ENCODE measurements around the gene PLK3. TPM values are rescaled to one million over a fixed set of nuclear protein-coding genes. Genes with fewer than 3 reads are reported as not detected.
"Not testable (repeated sequence)": the region's sequence is repeated elsewhere in the genome, so short reads cannot be mapped to it uniquely, and the experiment has no call there.

PLK3 gene
- total RNA-seq, 1 donor from 2014 or later: 26.1 TPM

- no peak for DNase-seq
These were observed 27.9 kb downstream of the PLK3 start for GRCh38 chr1:44828003-44828651.

DNA sequence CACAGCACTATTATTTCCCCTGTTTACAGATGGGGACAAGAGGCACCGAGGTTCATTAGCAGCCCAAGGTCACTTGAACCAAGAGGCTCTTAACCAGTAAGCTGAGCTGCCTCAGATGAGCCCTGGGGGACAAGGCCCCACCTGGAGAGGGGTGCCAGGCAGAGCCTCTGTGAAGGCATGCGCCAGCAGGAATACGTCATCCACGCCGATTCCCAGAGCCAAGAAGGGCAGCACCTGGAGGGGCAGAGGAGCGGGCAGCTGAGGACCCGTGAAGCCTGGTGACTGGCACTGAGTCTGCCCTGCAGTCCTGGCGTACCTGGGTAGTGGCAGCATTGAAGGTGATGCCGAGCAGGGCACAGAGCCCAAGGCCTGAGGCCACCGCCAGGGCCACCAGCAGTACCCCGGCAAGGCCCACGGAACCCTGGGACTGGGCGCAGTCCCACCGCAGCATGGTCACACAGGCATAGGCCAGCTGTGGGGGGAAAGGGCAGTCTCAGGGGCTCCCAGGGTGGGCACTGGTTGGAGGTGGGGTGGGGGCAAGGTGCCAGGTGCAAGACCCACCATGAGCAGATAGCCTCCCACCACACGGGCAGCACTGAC, 28.8 kb downstream of the PLK3 start:
- no peak for DNase-seq

- DNase-seq: no peak
These were observed 29.6 kb downstream of the PLK3 start for GRCh38 chr1:44829506-44830384.

DNA sequence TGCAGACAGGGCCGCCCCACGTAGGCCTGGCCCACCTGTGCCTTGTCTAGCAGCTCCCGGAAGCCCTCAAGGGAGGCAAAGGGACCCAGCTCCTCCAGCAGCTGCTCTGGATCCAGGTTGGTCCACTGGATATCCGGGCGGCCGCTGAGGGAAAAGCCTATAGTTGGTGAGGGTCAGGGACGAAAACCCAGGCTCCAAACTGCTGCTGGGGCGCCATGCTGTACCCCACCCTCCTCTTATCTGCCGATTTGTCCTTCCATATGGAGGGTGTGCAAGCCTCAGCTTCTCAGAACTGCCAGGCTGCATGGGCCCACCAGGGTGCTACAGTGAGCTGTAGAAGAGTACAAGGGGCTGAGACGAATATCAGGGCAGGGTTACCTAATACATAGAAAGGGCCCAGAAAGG, 30.7 kb downstream of the PLK3 start:
- DNase-seq: no peak

DNA sequence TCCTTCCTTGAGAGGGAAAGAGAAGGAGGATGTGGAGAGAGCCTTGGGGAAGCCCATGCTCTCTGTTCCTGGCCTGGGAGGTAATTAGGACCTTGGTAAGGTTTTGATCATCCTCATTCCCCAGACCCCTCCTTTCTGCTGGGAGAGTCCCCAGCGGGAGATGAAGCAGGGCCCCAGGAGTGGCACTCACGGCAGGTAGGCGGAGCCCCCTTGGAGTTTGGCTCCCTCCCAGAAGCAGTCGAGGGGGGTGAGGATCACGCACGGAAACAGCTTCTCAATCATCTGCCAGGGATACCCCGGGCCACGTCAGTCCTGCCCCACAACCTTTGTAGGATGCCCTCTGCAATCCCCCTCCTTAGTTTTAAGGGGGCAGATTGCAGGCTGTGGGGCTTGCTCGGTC, 31.3 kb downstream of the PLK3 start:
- no peak for DNase-seq

- no peak for DNase-seq
These were observed 32.0 kb downstream of the PLK3 start for GRCh38 chr1:44832056-44832705.

DNA sequence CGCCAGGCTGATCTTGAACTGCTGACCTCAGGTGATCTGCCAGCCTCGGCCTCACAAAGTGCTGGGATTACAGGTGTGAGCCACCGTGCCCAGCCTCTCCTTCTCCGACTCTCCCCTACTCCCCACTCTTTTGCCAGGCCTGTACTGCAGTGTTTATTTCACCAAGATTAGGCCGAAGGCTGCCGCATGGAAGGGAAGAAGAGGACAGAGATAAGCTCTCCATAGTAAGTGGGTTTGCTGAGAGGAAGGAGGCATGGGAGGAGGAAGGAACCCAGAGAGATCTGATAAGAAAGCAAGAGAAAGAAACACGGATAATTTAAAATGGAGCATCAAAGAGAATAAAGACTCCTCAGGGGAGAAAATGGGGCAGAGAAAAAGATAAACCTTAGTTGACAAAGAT, 34.2 kb downstream of the PLK3 start:
- DNase-seq: no peak

DNA sequence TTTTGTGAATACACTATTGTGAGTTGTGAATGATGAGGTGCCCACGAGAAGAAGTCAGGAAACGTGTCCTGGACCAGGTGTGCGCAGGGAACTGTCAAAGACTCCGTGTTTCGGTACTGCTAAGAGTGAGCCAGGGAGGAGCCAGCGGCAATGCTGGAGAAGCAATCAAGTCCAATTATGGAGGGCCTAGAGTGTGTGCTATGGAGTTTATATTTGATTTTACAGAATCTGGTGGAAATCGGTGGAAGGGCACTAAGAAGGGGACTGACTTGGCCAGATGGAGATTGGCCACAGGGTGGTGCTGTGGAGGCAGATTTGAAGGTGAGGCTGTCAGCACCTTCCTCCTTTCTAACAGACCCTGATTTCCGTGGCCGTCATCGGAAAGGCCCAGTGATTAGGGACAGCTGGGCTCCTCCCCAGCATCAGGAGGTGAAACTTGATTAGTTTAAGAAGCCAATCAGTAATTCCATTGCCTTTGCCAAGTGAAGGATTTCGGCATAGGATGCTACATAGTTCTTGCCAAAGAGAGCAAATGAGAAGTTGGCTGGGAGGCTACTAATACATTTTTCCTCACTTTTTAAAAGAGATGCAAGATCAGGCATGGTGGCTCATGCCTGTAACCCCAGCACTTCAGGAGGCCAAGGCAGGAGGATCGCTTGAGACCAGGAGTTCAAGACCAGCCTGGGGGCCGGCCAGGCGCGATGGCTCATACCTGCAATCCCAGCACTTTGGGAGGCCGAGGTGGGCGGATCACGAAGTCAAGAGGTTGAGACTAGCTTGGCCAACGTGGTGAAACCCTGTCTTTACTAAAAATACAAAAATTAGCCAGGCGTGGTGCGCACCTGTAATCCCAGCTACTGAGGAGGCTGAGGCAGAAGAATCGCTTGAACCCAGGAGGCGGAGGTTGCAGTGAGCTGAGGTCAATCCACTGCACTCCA, 35.8 kb downstream of the PLK3 start:
- peak; percentile 73 for DNase-seq

DNA sequence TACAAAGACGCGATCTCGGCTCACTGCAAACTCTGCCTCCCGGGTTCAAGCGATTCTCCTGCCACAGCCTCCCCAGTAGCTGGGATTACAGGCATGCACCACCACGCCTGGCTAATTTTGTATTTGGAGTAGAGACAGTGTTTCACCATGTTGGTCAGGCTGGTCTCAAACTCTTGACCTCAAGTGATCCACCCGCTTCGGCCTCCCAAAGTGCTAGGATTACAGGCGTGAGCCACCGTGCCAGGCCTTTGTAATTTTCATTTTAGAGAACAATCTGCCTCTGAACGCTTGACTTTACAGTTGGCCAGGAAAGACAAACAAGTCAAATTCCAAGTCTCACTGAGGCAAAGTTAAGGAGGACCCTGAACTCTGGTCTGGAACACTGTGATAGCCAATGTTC, 38.1 kb downstream of the PLK3 start:
- not testable (repeated sequence) for DNase-seq

GRCh38 chr1:44839576-44839975, 39.4 kb downstream of the PLK3 start:
- peak; percentile 68 for DNase-seq

DNA sequence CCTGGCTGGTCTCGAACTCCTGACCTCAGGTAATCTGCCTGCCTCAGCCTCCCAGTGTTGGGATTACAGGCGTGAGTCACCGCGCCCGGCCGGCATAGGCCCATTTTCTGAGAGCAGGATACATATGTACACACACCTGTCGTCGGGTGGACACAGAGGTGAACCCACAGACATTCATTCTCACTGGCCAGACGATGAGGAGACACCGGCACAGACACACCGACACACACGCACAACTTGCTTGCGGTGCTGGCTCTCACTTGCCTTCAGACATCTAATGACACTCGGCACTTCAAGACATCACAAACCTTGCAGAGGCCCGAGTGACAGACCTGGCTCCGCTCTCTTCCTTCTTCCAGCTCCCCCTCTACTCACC, 42.3 kb downstream of the PLK3 start:
- no peak for DNase-seq

- peak; percentile 57 for DNase-seq
These were observed 42.9 kb downstream of the PLK3 start, which contains the start of gene PTCH2 for GRCh38 chr1:44842862-44843655. Gene PTCH2 (minus strand): TSS chr1:44843253. CDS start chr1:44842932, 321 bp downstream.

DNA sequence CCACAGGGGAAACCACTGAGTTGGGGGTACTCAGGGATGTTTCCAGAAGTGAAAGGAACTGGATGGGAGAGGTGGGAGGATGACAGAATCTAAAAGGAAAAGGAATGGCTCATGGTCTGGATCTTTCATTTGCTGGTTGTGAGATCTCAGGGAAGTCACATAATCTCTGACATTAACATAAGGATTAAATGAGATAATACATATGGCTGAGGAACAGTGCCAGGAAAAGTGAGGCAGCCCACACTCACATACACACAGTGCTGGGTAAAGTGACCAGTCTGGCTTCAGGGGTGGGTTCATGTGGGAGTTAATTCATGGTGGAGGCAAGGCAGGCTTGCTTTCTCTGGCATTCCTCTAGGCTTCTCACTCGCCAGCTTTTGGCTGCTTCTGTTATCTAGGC, 46.8 kb downstream of the PLK3 start:
- no peak for DNase-seq

- no peak for DNase-seq
These were observed 47.7 kb downstream of the PLK3 start for GRCh38 chr1:44847845-44848244.

GRCh38 chr1:44848456-44849181, 48.4 kb downstream of the PLK3 start:
- no peak for DNase-seq

DNA sequence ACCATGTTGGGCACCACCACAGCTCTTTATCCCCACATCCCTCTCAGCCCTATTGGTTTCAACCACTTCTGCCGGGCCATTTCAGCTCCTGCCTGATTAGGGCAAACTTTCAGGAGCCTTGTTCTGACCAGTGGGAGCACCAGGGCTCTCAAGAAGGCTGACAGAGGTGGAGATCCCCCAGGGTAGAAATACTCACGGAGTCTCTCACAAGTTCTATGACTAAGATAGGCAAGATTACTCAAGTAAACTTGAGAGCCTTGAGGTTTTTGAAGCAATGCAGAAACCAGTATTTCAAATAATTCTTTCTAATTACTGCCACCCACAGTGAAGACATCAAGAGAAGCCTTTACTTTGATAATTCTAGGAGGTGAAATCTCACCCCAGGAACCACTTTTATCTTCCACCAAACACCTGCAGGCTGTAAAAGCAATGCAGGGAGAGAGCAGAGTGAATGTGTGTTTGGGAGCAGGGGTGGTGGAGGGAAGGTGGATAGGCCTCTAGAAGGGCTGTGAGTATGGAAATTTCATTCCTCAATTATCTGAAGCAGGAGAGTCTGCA, 49.5 kb downstream of the PLK3 start:
- no peak for DNase-seq

DNA sequence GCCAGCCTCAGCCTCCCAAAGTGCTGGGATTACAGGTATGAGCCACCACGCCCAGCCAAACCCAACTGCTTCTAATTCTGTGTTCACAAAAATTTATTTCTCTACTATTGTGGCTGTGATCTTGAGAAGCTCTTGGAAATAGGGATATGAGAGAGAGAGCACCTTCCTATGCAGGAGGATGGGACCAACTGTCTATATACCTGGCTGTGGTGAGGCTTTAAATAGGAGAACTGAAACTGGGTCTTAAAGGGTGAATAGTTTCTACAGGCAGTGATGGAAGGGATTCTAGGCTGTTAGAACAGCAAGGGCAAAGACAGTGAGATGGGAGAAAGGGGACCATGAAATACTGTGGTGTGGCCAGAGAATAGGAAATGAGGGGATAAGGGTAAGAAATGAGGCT, 51.1 kb downstream of the PLK3 start:
- no peak for DNase-seq

DNA sequence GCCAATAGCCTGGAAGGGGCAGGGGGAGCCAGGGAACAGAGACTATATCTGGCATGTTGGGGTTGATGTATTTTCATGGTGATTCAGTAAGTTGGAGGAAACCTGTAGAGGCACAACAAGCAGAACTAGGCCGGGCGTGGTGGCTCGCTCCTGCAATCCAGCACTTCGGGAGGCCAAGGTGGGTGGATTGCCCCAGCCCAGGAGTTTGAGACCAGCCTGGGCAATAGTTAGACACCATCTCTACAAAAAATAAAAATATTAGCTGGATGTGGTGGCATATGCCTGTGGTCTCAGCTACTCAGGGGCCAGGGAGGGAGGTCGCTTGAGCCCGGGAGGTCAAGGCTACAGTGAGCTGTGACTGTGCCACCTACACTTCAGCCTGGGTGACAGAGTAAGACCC, 53.0 kb downstream of the PLK3 start:
- no peak for DNase-seq

GRCh38 chr1:44854970-44855369, 54.8 kb downstream of the PLK3 start:
- no peak for DNase-seq
